ENCODE measurements around the gene GCN1. TPM values are rescaled to one million over a fixed set of nuclear protein-coding genes. Genes with fewer than 3 reads are reported as not detected.

The GCN1 gene
- total RNA-seq, 1 donor from 2014 or later: 123 TPM

GRCh38 chr12:120216742-120217605 is 22.5 kb upstream of the GCN1 start:
- FAIRE-seq (no peak), DNase-seq (ENCODE audit: low read depth) (no peak)
- Mint-ChIP-seq H3K27me3 (ENCODE audit: low read depth, unreplicated experiment) (no peaks in the 10 kb centered on the region), H3K36me3 (ENCODE audit: low read depth, unreplicated experiment) (peaks cover 14% of the 10 kb centered on the region), H3K27ac (ENCODE audit: unreplicated experiment) (no peak overlapping the region), H3K4me3 (ENCODE audit: unreplicated experiment) (no peak overlapping the region), H3K4me1 (ENCODE audit: low read depth, unreplicated experiment) (no peaks in the 10 kb centered on the region), H3K9me3 (ENCODE audit: unreplicated experiment) (no peaks in the 10 kb centered on the region)
- peaks cover 36% of the 10 kb centered on the region for H3K79me2 ChIP-seq (ENCODE audit: insufficient read depth, low read length)
- no peaks in the 10 kb centered on the region for H3K9me3 ChIP-seq (ENCODE audit: insufficient read depth, low read depth, low read length)
- no peak overlapping the region for H3K4me2 ChIP-seq (ENCODE audit: low read length)
- TF ChIP-seq CTCF (IDR thresholded peaks at IDR 0.05; ENCODE audit: insufficient read depth, low read depth, low read length) (no peak), EZH2 (IDR thresholded peaks at IDR 0.05; ENCODE audit: insufficient read depth, low read length) (no peak)
- H3K4me1 ChIP-seq (ENCODE audit: insufficient read depth, low read length): no peaks in the 10 kb centered on the region
- H3K27me3 ChIP-seq (ENCODE audit: insufficient read depth, low read length): no peaks in the 10 kb centered on the region
- no peak overlapping the region for H2AFZ ChIP-seq (ENCODE audit: low read depth, low read length)
- peaks cover 35% of the 10 kb centered on the region for H3K36me3 ChIP-seq (ENCODE audit: insufficient read depth, low read length)
- no peak overlapping the region for H3K4me3 ChIP-seq (ENCODE audit: insufficient read depth, low read depth, low read length)
- no peak overlapping the region for H3K9ac ChIP-seq (ENCODE audit: low read length)
- no peak overlapping the region for H3K27ac ChIP-seq (ENCODE audit: low read depth, low read length)
- peaks cover 51% of the 10 kb centered on the region for H4K20me1 ChIP-seq (ENCODE audit: insufficient read depth, low read length)

GRCh38 chr12:120215766-120216735 is 21.5 kb upstream of the GCN1 start:
- Mint-ChIP-seq H3K9me3 (ENCODE audit: unreplicated experiment) (no peaks in the 10 kb centered on the region), H3K27ac (ENCODE audit: unreplicated experiment) (peak overlapping the region; percentile 78), H3K27me3 (ENCODE audit: low read depth, unreplicated experiment) (no peaks in the 10 kb centered on the region), H3K4me3 (ENCODE audit: unreplicated experiment) (no peak overlapping the region), H3K4me1 (ENCODE audit: low read depth, unreplicated experiment) (no peaks in the 10 kb centered on the region), H3K36me3 (ENCODE audit: low read depth, unreplicated experiment) (peaks cover 21% of the 10 kb centered on the region)
- peaks cover 42% of the 10 kb centered on the region for H4K20me1 ChIP-seq (ENCODE audit: insufficient read depth, low read length)
- H3K79me2 ChIP-seq (ENCODE audit: insufficient read depth, low read length): peaks cover 27% of the 10 kb centered on the region
- H3K4me2 ChIP-seq (ENCODE audit: low read length): no peak overlapping the region
- no peak overlapping the region for H2AFZ ChIP-seq (ENCODE audit: low read depth, low read length)
- no peak overlapping the region for H3K9ac ChIP-seq (ENCODE audit: low read length)
- TF ChIP-seq EZH2 (IDR thresholded peaks at IDR 0.05; ENCODE audit: insufficient read depth, low read length) (no peak), CTCF (IDR thresholded peaks at IDR 0.05; ENCODE audit: insufficient read depth, low read depth, low read length) (no peak)
- no peaks in the 10 kb centered on the region for H3K9me3 ChIP-seq (ENCODE audit: insufficient read depth, low read depth, low read length)
- no peak overlapping the region for H3K4me3 ChIP-seq (ENCODE audit: insufficient read depth, low read depth, low read length)
- peaks cover 40% of the 10 kb centered on the region for H3K36me3 ChIP-seq (ENCODE audit: insufficient read depth, low read length)
- H3K27me3 ChIP-seq (ENCODE audit: insufficient read depth, low read length): no peaks in the 10 kb centered on the region
- H3K27ac ChIP-seq (ENCODE audit: low read depth, low read length): no peak overlapping the region
- DNase-seq (ENCODE audit: low read depth) (no peak), FAIRE-seq (no peak)
- H3K4me1 ChIP-seq (ENCODE audit: insufficient read depth, low read length): no peaks in the 10 kb centered on the region
